HG03064 (cell line): ENCODE data around the gene CLCN1.
"Not testable (repeated sequence)": the region's sequence is repeated elsewhere in the genome, so short reads cannot be mapped to it uniquely, and the experiment has no call there.

Source experiments
- ATAC-seq: cut with Tn5 transposase; IDR thresholded peaks from one replicate; pipeline ENCODE4 v1.9.1; 2021; ENCODE audit warnings: low read depth; ENCODE audit not compliant: unreplicated experiment

The CLCN1 gene

DNA sequence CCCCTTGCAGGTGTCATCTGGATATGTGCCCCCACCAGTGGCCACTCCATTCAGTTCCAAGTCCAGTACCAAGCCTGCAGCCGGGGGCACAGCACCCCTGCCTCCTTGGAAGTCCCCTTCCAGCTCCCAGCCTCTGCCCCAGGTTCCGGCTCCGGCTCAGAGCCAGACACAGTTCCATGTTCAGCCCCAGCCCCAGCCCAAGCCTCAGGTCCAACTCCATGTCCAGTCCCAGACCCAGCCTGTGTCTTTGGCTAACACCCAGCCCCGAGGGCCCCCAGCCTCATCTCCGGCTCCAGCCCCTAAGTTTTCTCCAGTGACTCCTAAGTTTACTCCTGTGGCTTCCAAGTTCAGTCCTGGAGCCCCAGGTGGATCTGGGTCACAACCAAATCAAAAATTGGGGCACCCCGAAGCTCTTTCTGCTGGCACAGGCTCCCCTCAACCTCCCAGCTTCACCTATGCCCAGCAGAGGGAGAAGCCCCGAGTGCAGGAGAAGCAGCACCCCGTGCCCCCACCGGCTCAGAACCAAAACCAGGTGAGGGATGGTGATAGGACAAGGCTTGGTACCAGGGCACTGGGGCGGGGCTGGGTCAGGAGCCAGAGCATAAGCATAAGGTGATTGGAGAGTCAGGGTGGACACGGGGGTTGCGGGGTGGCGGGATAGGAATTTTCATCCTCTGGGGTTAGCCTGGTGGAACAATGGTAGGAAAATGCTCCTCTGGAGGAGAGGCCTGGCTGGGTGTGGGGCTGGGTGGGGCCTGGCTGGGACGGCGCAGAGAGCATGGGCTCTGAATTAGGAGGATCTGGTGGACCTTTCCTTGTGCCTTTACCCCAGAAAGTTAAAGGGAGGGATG lies 67.1 kb downstream of the CLCN1 start:
- no peak for ATAC-seq

- ATAC-seq: no peak
Measured at GRCh38 chr7:143383642-143383957, 67.7 kb downstream of the CLCN1 start.

GRCh38 chr7:143384148-143384547 lies 68.2 kb downstream of the CLCN1 start:
- ATAC-seq: no peak

- ATAC-seq: no peak
Measured at GRCh38 chr7:143384661-143385631, 69.0 kb downstream of the CLCN1 start.

- ATAC-seq: no peak
Measured at GRCh38 chr7:143385891-143386781, 70.2 kb downstream of the CLCN1 start.

- no peak for ATAC-seq
Measured at GRCh38 chr7:143387156-143387975, 71.5 kb downstream of the CLCN1 start.

DNA sequence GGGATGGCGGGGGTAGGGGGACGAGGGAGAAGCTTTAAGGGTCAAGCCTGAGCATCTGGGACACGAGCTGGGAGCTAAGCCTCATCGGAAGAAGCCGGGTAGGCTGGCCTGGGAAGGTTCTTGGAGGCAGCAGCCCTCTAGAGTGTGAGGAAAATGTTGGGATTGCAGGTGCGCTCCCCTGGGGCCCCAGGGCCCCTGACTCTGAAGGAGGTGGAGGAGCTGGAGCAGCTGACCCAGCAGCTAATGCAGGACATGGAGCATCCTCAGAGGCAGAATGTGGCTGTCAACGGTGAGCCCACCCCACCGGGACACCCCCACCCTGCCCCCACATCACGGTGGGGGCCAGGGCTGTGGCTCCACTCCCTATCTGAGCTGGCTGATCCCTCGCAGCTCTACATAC lies 72.1 kb downstream of the CLCN1 start:
- ATAC-seq: no peak

DNA sequence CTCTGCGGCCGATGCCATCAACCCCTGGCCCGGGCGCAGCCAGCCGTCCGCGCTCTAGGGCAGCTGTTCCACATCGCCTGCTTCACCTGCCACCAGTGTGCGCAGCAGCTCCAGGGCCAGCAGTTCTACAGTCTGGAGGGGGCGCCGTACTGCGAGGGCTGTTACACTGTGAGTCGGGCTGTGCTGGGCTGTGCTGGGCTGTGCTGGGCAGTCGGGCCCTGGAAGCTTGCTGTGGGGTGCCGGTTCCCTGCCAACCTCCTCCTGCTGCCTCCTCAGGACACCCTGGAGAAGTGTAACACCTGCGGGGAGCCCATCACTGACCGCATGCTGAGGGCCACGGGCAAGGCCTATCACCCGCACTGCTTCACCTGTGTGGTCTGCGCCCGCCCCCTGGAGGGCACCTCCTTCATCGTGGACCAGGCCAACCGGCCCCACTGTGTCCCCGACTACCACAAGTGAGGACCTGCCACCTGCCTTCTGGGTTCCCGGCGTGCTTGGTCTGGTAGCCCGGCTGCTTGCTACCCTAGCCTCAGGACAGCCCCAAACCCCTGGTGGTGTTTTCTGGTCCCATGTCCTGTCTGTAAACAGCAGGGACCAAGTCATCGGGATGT lies 72.7 kb downstream of the CLCN1 start:
- ATAC-seq: no peak

DNA sequence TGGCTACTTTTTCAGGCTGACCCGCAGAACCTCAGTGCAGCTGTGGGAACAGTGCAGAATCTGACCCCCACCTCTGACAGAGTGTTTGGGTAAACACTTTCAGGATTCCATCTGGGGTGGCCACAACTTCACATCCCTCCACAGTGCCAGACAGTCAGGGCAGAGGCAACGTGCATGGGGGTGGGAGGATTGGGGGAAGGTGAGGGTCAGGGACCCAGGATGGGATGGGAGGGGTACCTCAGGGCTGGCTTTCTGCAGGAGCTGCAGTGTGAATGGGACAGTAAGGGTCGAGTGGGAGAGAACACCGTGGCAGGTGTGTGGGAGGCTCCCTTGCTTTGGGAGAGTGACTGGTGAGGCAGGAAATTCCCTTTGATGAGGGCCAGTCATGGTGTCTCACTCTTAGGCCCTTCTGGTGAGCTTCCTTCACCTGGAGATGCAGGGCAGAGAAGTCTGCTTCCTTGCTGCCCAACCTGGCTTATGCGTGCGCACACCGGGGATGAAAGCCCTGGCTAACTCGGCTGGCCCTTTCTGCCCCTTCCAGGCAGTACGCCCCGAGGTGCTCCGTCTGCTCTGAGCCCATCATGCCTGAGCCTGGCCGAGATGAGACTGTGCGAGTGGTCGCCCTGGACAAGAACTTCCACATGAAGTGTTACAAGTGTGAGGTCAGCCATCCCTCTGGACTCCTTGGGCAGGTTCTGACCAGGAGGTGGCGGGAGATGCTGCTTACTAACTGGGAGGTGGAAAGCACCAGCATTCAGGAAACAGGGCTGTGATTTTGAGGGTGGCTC lies 73.6 kb downstream of the CLCN1 start:
- no peak for ATAC-seq

- ATAC-seq: no peak
Measured at GRCh38 chr7:143390104-143390772, 74.3 kb downstream of the CLCN1 start.

DNA sequence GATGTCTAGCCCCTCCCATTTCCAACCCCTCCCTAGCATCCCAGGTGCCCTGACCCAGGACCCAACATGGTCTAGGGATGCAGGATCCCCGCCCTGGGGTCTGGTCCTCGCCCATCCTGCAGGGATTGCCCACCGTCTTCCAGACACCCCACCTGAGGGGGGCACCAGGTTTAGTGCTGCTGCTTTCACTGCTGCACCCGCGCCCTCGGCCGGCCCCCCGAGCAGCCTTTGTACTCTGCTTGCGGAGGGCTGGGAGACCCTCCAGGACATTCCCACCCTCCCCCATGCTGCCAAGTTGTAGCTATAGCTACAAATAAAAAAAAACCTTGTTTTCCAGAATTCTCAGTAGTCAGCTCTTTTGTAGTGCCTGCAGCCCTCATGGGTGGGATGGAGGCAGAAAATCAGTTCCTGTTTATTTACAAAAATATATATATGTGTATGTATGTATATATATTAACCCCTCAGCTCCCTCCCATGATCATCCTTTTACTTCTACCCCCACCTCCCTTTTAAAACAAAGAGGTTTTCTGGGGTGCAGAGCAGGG lies 74.9 kb downstream of the CLCN1 start:
- no peak for ATAC-seq

DNA sequence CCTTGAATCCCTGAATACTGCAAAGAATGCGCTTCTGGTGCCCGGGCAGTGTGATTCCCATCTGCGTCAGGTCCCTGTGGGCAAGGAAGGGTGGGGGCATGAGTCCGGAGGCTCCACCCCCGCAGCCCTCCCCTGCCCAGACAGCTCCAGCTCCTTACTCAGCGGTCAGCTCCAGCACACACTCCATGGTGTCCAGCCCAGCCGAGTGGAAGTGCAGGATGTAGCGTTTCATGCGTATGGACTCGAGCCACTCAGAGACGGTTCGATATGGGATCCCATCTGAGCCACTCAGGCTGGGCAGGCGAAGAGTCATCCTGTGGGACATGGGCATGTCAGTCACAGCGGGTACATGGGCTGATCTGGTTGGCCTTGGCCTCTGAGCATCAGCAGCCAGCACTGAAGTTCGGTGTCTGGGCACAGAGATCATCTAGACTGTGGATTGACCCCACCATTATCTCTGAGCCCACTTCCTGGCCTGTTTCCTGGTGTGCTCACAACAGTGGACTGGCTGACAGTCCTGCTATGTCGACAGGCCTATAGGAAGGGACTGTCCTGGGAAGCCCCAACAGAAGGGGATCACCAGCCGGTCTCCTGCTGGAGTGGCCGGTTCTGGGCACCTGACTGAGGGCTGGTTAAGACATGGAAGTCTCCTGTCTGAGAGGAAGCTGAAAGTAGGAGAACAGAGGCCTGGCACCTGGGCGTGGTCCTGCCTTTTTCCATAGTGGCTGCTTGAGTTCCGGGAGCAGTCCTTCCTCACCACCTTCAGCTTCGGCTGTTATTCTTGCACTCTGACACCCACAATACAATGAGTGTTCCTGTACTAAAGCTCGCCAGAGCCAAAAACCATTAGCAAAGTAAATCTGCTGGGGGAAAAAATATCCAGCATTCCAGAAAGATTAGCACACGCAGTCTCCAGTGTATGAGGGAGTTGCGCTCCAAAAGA lies 75.8 kb downstream of the CLCN1 start:
- ATAC-seq: no peak

DNA sequence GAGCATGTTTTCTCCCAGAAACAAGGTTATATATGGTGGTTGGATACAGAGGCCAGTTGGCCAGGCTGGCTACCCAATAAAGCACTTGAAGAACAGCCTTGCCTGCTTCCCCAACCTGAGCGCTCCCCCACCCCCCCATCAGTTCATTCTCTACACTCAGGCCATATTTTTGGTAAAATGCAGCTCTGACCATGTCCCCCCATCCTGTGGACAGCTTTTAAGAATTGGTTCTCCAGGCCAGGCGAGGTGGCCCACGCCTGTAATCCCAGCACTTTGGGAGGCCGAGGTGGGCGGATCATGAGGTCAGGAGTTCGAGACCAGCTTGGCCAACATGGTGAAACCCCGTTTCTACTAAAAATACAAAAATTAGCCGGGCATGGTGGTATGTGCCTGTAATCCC lies 76.5 kb downstream of the CLCN1 start:
- not testable (repeated sequence) for ATAC-seq

DNA sequence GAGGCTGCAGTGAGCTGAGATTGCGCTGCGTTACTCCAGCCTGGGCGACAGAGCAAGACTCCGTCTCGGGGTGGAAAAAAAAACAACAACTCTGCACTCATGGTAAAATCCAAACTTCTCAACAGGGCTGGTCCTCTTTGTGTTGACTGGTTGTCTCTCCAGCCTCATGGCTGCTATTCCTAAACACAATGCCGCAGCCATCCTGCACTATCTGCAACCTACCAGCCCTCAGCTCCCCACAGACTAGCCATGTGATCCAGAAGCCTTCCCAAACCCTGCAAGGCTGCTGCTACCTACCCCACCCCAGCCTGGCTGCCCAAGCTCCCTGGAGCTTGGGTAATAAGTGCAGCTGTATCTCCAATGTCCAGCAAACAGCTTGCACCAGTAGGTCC lies 77.0 kb downstream of the CLCN1 start:
- ATAC-seq: no peak

- ATAC-seq: no peak
Measured at GRCh38 chr7:143393267-143394041, 77.5 kb downstream of the CLCN1 start.

GRCh38 chr7:143394068-143394467 lies 78.2 kb downstream of the CLCN1 start:
- ATAC-seq: no peak
